22Rv1 (cell line): ENCODE results near the gene DYNC2H1.

Source experiments
- ZFX ChIP-seq: fragments of 450-650 bp; IDR thresholded peaks from 2 replicates; pipeline ENCODE4 v1.6.1; 2017; ENCODE audit warnings: antibody characterized with exemption, borderline replicate concordance
- TF ChIP-seq, protein P1 (sequence below): fragments of 450-650 bp; IDR thresholded peaks from 2 replicates; pipeline ENCODE4 v1.5.1; 2017; ENCODE audit warnings: mild to moderate bottlenecking

DNA sequence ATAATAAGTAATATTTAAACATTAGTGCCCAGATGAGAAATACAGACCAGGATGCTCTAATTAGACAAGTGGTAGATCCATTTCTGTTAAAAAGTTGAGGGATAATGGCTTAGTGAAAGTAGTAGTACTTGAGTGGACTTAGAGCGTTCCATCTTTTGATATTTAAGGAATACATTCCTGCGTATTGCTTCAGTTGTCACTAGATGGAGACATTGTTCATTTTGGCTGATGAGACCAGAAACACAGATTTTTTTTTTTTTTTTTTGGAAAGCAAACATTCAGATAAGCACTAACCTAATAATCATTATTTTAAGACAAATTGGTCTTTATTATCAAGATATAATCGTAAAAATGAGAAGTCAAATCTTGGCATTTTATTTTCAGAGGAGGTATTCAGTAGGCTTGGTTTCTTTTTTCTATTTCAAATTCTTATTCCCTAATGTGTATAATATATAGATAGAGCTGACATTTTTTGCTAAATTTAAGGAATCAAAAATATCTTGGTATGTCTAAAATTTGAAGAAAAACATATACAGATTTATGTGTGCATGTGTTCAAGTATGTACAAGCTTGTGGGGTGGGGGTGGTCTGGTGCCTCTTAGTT is 92.9 kb downstream of the DYNC2H1 start:
- TF ChIP-seq, protein P1, sequence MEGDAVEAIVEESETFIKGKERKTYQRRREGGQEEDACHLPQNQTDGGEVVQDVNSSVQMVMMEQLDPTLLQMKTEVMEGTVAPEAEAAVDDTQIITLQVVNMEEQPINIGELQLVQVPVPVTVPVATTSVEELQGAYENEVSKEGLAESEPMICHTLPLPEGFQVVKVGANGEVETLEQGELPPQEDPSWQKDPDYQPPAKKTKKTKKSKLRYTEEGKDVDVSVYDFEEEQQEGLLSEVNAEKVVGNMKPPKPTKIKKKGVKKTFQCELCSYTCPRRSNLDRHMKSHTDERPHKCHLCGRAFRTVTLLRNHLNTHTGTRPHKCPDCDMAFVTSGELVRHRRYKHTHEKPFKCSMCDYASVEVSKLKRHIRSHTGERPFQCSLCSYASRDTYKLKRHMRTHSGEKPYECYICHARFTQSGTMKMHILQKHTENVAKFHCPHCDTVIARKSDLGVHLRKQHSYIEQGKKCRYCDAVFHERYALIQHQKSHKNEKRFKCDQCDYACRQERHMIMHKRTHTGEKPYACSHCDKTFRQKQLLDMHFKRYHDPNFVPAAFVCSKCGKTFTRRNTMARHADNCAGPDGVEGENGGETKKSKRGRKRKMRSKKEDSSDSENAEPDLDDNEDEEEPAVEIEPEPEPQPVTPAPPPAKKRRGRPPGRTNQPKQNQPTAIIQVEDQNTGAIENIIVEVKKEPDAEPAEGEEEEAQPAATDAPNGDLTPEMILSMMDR = peak; percentile 87
- TF ChIP-seq ZFX = no peak
